GM12878 (cell line): ENCODE measurements around the gene PRPF6. TPM values are rescaled to one million over a fixed set of nuclear protein-coding genes. Genes with fewer than 3 reads are reported as not detected.

Experiments
- ATAC-seq: fragments of 200-7000 bp; cut with Tn5 transposase; 3 replicates; pipeline ENCODE4 v1.9.1; 2020; ENCODE audit warnings: mild to moderate bottlenecking, moderate library complexity
- BruUV-seq: library from RNA; stranded (reverse); fragments of 400-500 nt; replicated peaks from 2 replicates; lab custom pipeline; 2021; lab: Mats Ljungman, UMichigan
- CTCF ChIA-PET: fragments of 300-600 bp; sonication (Branson Sonifier 250); formaldehyde crosslinking; extraction: SDS; loops from one replicate; lab custom pipeline; 2021; ENCODE audit warnings: inconsistent platforms; lab: Yijun Ruan, JAX
- POLR2A ChIA-PET: fragments of 350-600 bp; formaldehyde crosslinking; extraction: SDS; loops from one replicate; lab custom pipeline; 2021; ENCODE audit warnings: inconsistent platforms; lab: Charles Lee
- RAD21 ChIA-PET: fragments of 300-600 bp; sonication (Branson Sonifier 250); formaldehyde crosslinking; loops from one replicate; lab custom pipeline; 2023; ENCODE audit warnings: antibody characterized with exemption; ENCODE audit not compliant: unreplicated experiment; lab: Charles Lee
- SMC1A ChIA-PET: fragments of 300-600 bp; sonication (Branson Sonifier 250); formaldehyde crosslinking; loops from one replicate; lab custom pipeline; 2023; ENCODE audit not compliant: unreplicated experiment, uncharacterized antibody; lab: Charles Lee
- DNase-seq: peaks from one replicate; pipeline ENCODE4 v3.0.0-alpha.2; 2011; ENCODE audit warnings: low read depth, low spot score
- FAIRE-seq: peaks from 3 replicates; lab custom pipeline; 2011; peaks lifted over from hg19 to GRCh38; lab: Jason Lieb, UNC
- H2AFZ ChIP-seq: 2 replicates; pipeline ENCODE4 v1.6.0; 2011; ENCODE audit warnings: low read depth, low read length, control low read depth; ENCODE audit not compliant: control insufficient read depth
- H3K27ac ChIP-seq: 2 replicates; pipeline ENCODE4 v1.5.1; 2011; ENCODE audit warnings: control low read depth; ENCODE audit not compliant: control insufficient read depth, insufficient read depth
- H3K27me3 ChIP-seq, 2 experiments: replicated peaks in 1 of 2; 2 replicates each; pipeline versions ENCODE4 v1.6.0 to v1.6.1; 2011; ENCODE audit warnings: low read length in 1 of 2; ENCODE audit not compliant: control insufficient read depth in 2 of 2, insufficient read depth in 2 of 2
- H3K36me3 ChIP-seq, 2 experiments: 2 replicates each; pipeline ENCODE4 v1.5.1; 2011; ENCODE audit warnings: low read length in 1 of 2; ENCODE audit not compliant: control insufficient read depth in 2 of 2, insufficient read depth in 2 of 2
- H3K4me1 ChIP-seq: 2 replicates; pipeline ENCODE4 v1.6.1; 2011; ENCODE audit warnings: mild to moderate bottlenecking, low read length, moderate library complexity, mixed read lengths; ENCODE audit not compliant: control insufficient read depth, insufficient read depth
- H3K4me2 ChIP-seq: 2 replicates; pipeline ENCODE4 v1.6.0; 2011; ENCODE audit warnings: control low read depth; ENCODE audit not compliant: control insufficient read depth, insufficient read depth
- H3K4me3 ChIP-seq: fragments of 200-600 bp; sonication (generic); 2 replicates; pipeline ENCODE4 v1.5.1; 2016
- H3K79me2 ChIP-seq: 2 replicates; pipeline ENCODE4 v1.6.0; 2011; ENCODE audit warnings: low read length; ENCODE audit not compliant: control insufficient read depth, insufficient read depth
- H3K9ac ChIP-seq: 2 replicates; pipeline ENCODE4 v1.8.0; 2011; ENCODE audit warnings: low read length, control low read depth, mixed read lengths; ENCODE audit not compliant: control insufficient read depth, insufficient read depth
- H3K9me3 ChIP-seq: replicated peaks from 3 replicates; pipeline ENCODE4 v1.5.1; 2011; ENCODE audit warnings: mild to moderate bottlenecking, low read length; ENCODE audit not compliant: control insufficient read depth, insufficient read depth
- H4K20me1 ChIP-seq: 2 replicates; pipeline ENCODE4 v1.6.0; 2011; ENCODE audit not compliant: control insufficient read depth, insufficient read depth
- BRCA1 ChIP-seq: IDR thresholded peaks from 2 replicates; pipeline ENCODE4 v1.6.1; 2011; ENCODE audit warnings: low read depth, low read length, improper control_type of control experiment
- CHD4 ChIP-seq: fragments of 200-600 bp; sonication (generic); IDR thresholded peaks from 2 replicates; pipeline ENCODE4 v1.6.1; 2016; ENCODE audit warnings: mild to moderate bottlenecking
- EED ChIP-seq: sonication (generic); IDR thresholded peaks from 2 replicates; pipeline ENCODE4 v1.6.1; 2016; ENCODE audit warnings: antibody characterized with exemption, low read depth
- FOXK2 ChIP-seq: fragments of 450-650 bp; IDR thresholded peaks from 2 replicates; pipeline ENCODE4 v1.6.1; 2017; ENCODE audit warnings: mild to moderate bottlenecking, moderate library complexity
- IRF4 ChIP-seq: IDR thresholded peaks from 2 replicates; pipeline ENCODE4 v1.6.1; 2011; ENCODE audit warnings: low read depth, low read length
- MTA2 ChIP-seq: fragments of 450-650 bp; IDR thresholded peaks from 2 replicates; pipeline ENCODE4 v1.6.1; 2016; ENCODE audit warnings: low read depth, mild to moderate bottlenecking, moderate library complexity
- NRF1 ChIP-seq: conservative IDR thresholded peaks from 2 replicates; pipeline ENCODE4 v1.6.1; 2011; ENCODE audit warnings: mild to moderate bottlenecking, low read depth, low read length, improper control_type of control experiment
- POLR2AphosphoS5 ChIP-seq: IDR thresholded peaks from 2 replicates; pipeline ENCODE4 v1.6.1; 2011; ENCODE audit warnings: mild to moderate bottlenecking, low read length, inconsistent platforms
- REST ChIP-seq: IDR thresholded peaks from 2 replicates; pipeline ENCODE4 v1.6.1; 2012; ENCODE audit warnings: mild to moderate bottlenecking, low read depth, low read length
- SMAD1 ChIP-seq: fragments of 450-650 bp; IDR thresholded peaks from 2 replicates; pipeline ENCODE4 v1.6.1; 2018; ENCODE audit warnings: mild to moderate bottlenecking, low read depth; ENCODE audit not compliant: partially characterized antibody
- SMAD5 ChIP-seq: IDR thresholded peaks from 2 replicates; pipeline ENCODE4 v1.6.1; 2016; ENCODE audit warnings: antibody characterized with exemption, low read depth
- STAT3 ChIP-seq: IDR thresholded peaks from 2 replicates; pipeline ENCODE4 v1.6.1; 2011; ENCODE audit warnings: low read depth, low read length, improper control_type of control experiment
- SUPT20H ChIP-seq: IDR thresholded peaks from 2 replicates; pipeline ENCODE4 v1.6.1; 2011; ENCODE audit warnings: low read depth, mild to moderate bottlenecking, low read length, moderate library complexity, borderline replicate concordance; ENCODE audit not compliant: control insufficient read depth
- WGBS: methylation state at CpG from one replicate; pipeline ENCODE4 v1.1.6; 2016; ENCODE audit warnings: low lambda C conversion rate; ENCODE audit not compliant: insufficient replicate concordance, insufficient coverage; ENCODE audit errors: missing lambda C conversion rate; 5-methylcytosine and 5-hydroxymethylcytosine counted together
- in situ Hi-C: fragments of 300-500 bp; cut with MboI; formaldehyde crosslinking; loops from 9 replicates; pipeline ENCODE4 v1.14.3; 2018; ENCODE audit warnings: mixed read lengths
- intact Hi-C: fragments of 100-400 bp; cut with micrococcal nuclease; formaldehyde crosslinking; loops from one replicate; pipeline ENCODE4 v1.14.2; 2022; ENCODE audit not compliant: unreplicated experiment
- polyA plus RNA-seq, 11 experiments: library from polyadenylated mRNA; depleted of rRNA in 4 of 11; unstranded in 6 of 11; stranded (reverse) in 5 of 11; fragments of >200 nt; fragmentation: Nextera tagmentation in 4 of 11; fragmentation: Illumina TruSeq in 1 of 11; extraction: Ambion mirVana in 4 of 11; extraction: Trizol in 1 of 11; gene quantifications; 1 replicate in 1 of 11; 2 replicates in 10 of 11; pipeline versions ENCODE4 v1.2.1 to v1.2.3, GENCODE V29; 2011 to 2016; ENCODE audit warnings: inconsistent platforms in 2 of 11, missing spikeins in 2 of 11, low read depth in 1 of 11
- total RNA-seq, 4 experiments: library from RNA; depleted of rRNA in 3 of 4; stranded (reverse); fragments of >200 nt in 3 of 4; fragmentation: Illumina TruSeq in 1 of 4; extraction: Trizol in 1 of 4; gene quantifications; 2 replicates each; pipeline versions ENCODE4 v1.2.1 to v1.2.3, GENCODE V29; 2013 to 2021
- TF ChIP-seq, protein P1 (sequence below): fragments of 450-650 bp; IDR thresholded peaks from 2 replicates; pipeline ENCODE4 v1.6.1; 2017; ENCODE audit warnings: antibody characterized with exemption, mild to moderate bottlenecking, moderate library complexity

PRPF6 gene
- total and polyA plus RNA-seq, 10 of the 15 experiments (the other 5 are each of a cell fraction or from before 2014, with no cell fraction given) = 5.0 to 102 (median 71.3) TPM

DNA sequence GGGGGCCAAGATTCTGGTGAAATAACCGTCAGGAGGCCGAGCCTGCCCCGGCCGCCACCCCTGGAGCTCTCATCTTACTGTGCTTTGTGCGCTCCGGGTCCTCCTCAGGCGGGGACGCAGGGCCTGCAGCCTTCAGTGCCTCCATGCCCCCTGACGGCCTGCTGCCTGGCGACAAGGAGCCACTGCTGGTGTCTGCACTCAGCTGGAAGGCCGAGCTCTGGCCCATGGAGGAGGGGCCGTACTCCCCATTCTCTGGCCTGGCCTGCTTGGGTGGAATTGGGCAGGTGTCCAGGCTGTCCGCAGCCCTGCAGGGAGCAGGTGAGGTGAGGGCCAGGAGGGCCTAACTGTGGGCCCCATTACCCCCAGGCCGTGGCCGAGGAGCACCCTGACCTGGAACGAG lies 16.5 kb upstream of the PRPF6 start:
- Histone ChIP-seq H4K20me1 (no peaks in the 10 kb centered on the region), H3K4me3 (no peak overlapping the region), H3K4me2 (no peak overlapping the region), H3K9ac (no peak overlapping the region), H3K36me3 (peaks cover 2 to 17% of the 10 kb centered on the region in 2 experiments; a peak in 3 of 4 replicates), H3K4me1 (peaks cover 8% of the 10 kb centered on the region), H2AFZ (no peak overlapping the region), H3K27ac (no peak overlapping the region), H3K79me2 (peaks cover 15% of the 10 kb centered on the region), H3K27me3 (no peaks in the 10 kb centered on the region), H3K9me3 (no peaks in the 10 kb centered on the region)
- no peak for ATAC-seq
- ChIA-PET SMC1A (no interaction called here), CTCF (no interaction called here), POLR2A (interaction anchor here (0.6 kb wide), 1 partner anchor 23 kb away, joined by 5 read pairs; no protein-coding TSS in a partner anchor), RAD21 (no interaction called here)
- DNase-seq = no peak
- TF ChIP-seq SMAD5 (no peak), IRF4 (no peak), REST (no peak), NRF1 (no peak), CHD4 (no peak), MTA2 (no peak), POLR2AphosphoS5 (no peak), SUPT20H (no peak), EED (no peak), BRCA1 (no peak), SMAD1 (no peak), FOXK2 (no peak), STAT3 (no peak)
- TF ChIP-seq, protein P1, sequence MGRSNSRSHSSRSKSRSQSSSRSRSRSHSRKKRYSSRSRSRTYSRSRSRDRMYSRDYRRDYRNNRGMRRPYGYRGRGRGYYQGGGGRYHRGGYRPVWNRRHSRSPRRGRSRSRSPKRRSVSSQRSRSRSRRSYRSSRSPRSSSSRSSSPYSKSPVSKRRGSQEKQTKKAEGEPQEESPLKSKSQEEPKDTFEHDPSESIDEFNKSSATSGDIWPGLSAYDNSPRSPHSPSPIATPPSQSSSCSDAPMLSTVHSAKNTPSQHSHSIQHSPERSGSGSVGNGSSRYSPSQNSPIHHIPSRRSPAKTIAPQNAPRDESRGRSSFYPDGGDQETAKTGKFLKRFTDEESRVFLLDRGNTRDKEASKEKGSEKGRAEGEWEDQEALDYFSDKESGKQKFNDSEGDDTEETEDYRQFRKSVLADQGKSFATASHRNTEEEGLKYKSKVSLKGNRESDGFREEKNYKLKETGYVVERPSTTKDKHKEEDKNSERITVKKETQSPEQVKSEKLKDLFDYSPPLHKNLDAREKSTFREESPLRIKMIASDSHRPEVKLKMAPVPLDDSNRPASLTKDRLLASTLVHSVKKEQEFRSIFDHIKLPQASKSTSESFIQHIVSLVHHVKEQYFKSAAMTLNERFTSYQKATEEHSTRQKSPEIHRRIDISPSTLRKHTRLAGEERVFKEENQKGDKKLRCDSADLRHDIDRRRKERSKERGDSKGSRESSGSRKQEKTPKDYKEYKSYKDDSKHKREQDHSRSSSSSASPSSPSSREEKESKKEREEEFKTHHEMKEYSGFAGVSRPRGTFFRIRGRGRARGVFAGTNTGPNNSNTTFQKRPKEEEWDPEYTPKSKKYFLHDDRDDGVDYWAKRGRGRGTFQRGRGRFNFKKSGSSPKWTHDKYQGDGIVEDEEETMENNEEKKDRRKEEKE = no peak
- BruUV-seq = TSS peak; percentile 20
- no peak for FAIRE-seq
- in situ Hi-C loops = no loop called here
- WGBS = 99% methylated on average over 16 of the region's 16 CpGs
- intact Hi-C loops = no loop called here
